GM10266 (cell line): ENCODE measurements around the gene OR6C4.
"Not testable (repeated sequence)": the region's sequence is repeated elsewhere in the genome, so short reads cannot be mapped to it uniquely, and the experiment has no call there.

ENCODE experiments used
- DNase-seq: peaks from one replicate; pipeline ENCODE4 v3.0.0; 2012; ENCODE audit errors: extremely low spot score
- TF ChIP-seq, protein P1 (sequence below): IDR thresholded peaks from 2 replicates; pipeline ENCODE4 v1.5.1; 2012; ENCODE audit warnings: mild to moderate bottlenecking, low read depth; ENCODE audit not compliant: control insufficient read depth, insufficient read depth; ENCODE audit errors: missing control alignments

The OR6C4 gene

DNA sequence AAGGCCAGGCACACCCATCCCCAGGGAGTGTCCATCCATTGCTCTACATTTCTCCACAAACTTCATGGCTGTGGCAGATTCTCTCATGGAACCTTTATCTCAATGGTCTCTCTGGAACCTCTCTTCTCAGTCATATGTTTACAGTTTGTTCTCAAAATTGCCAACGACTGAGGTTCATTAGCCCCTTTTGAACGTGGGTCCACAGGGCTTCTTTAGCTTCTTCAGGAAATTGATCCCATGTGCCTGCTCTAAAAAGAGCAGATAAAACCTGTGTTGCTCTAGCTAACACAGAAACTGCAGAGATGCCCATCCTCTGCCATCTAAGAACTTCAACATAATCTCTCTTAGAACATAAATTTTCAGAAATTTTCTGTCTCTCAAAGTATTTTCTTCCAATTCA is at the start of gene OR6C4:
Gene OR6C4 (plus strand): TSS at position 301 of the 400 bp plus-strand sequence. CDS start 1,625 bp downstream, outside the sequence.
- no peak for DNase-seq

DNA sequence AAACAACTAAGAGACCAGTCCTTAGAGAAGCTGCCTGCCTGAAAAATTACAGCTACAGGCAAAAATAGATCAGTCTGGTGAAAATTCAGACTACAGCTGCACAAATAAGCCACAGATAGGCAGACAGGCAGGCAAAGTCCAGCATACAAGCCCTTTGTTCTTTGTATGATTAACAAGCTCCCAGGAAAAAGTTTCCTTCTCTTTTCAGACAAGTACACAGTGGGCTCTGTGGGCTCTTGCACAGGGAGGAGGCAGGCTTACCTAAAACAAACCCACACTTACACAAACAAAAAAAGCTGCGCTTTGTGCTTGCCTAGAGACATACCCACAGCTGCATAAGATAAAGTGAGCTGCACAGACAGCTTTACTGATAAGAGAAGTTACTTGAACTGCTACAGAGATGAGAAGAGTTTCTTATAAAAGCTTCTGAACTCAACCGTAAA is 49.6 kb upstream of the OR6C4 start:
- no peak for DNase-seq
- TF ChIP-seq, protein P1, sequence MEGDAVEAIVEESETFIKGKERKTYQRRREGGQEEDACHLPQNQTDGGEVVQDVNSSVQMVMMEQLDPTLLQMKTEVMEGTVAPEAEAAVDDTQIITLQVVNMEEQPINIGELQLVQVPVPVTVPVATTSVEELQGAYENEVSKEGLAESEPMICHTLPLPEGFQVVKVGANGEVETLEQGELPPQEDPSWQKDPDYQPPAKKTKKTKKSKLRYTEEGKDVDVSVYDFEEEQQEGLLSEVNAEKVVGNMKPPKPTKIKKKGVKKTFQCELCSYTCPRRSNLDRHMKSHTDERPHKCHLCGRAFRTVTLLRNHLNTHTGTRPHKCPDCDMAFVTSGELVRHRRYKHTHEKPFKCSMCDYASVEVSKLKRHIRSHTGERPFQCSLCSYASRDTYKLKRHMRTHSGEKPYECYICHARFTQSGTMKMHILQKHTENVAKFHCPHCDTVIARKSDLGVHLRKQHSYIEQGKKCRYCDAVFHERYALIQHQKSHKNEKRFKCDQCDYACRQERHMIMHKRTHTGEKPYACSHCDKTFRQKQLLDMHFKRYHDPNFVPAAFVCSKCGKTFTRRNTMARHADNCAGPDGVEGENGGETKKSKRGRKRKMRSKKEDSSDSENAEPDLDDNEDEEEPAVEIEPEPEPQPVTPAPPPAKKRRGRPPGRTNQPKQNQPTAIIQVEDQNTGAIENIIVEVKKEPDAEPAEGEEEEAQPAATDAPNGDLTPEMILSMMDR = no peak

More for the DNA sequence above, at the start of gene OR6C4:
- TF ChIP-seq, protein P1 = no peak

DNA sequence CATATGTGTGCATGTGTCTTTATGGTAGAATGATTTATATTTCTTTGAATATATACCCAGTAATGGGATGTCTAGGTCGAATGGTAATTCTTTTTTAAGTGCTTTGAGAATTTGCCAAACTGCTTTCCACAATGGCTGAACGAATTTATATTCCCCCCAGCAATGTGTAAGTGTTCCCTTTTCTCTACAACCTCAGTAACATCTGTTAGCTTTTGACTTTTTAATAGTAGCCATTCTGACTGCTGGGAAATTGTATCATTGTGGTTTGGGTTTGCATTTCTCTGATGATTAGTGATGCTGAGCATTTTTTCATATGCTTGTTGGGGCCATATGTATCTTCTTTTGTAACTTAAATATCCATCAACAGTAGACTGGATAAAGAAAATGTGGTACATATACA is 47.8 kb upstream of the OR6C4 start:
- TF ChIP-seq, protein P1 = no peak

GRCh38 chr12:55515696-55516095 is 33.7 kb upstream of the OR6C4 start:
- no peak for DNase-seq
- TF ChIP-seq, protein P1 = no peak

More for the DNA sequence above, 47.8 kb upstream of the OR6C4 start:
- DNase-seq = no peak

GRCh38 chr12:55516391-55516790 is 33.0 kb upstream of the OR6C4 start:
- TF ChIP-seq, protein P1 = no peak
- no peak for DNase-seq

GRCh38 chr12:55548235-55548634 is 1.2 kb upstream of the OR6C4 start:
- not testable (repeated sequence) for DNase-seq

- TF ChIP-seq, protein P1 = no peak
- DNase-seq = no peak
These were observed 646 bp upstream of the OR6C4 start for GRCh38 chr12:55548756-55549155.

- no peak for DNase-seq
- TF ChIP-seq, protein P1 = no peak
These were observed 4.9 kb downstream of the OR6C4 start for GRCh38 chr12:55554296-55554695.

- DNase-seq = not testable (repeated sequence)
These were observed 20.7 kb downstream of the OR6C4 start for GRCh38 chr12:55570060-55570459.

DNA sequence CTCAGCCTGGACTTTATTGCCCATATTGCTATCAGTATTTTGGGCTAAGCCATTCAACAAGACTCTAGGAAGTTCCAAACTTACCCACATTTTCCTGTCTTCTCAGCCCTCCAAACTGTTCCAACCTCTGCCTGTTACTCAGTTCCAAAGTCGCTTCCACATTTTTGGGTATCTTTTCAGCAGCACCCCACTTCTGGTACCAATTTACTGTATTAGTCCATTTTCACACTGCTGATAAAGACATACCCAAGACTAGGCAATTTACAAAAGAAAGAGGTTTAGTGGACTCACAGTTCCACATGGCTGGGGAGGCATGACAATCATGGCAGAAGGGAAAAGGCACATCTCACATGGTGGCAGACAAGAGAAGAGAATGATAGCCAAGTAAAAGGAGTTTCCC is 21.3 kb downstream of the OR6C4 start:
- not testable (repeated sequence) for DNase-seq
